Neutrophil (primary cell): ENCODE results near the gene SLC6A12.

Source experiments
- H3K27ac ChIP-seq: fragments of 200-600 bp; sonication (generic); 2 replicates; pipeline ENCODE4 v1.5.1; 2016; ENCODE audit warnings: mild to moderate bottlenecking, moderate library complexity
- H3K27me3 ChIP-seq: fragments of 200-600 bp; sonication (generic); 2 replicates; pipeline ENCODE4 v1.6.0; 2016; ENCODE audit warnings: mild to moderate bottlenecking
- H3K36me3 ChIP-seq: fragments of 200-600 bp; sonication (generic); 2 replicates; pipeline ENCODE4 v1.5.1; 2017
- H3K4me1 ChIP-seq, 2 experiments: fragments of 200-600 bp in 1 of 2; sonication (generic) in 1 of 2; 1 replicate in 1 of 2; 2 replicates in 1 of 2; pipeline versions ENCODE4 v1.5.1 to v1.6.1; 2013 to 2016; ENCODE audit warnings: low read depth in 1 of 2, low read length in 1 of 2, mild to moderate bottlenecking in 1 of 2, moderate library complexity in 1 of 2; ENCODE audit not compliant: control insufficient read depth in 1 of 2, insufficient read depth in 1 of 2
- H3K4me3 ChIP-seq, 2 experiments: fragments of 200-600 bp in 1 of 2; sonication (generic) in 1 of 2; 1 replicate in 1 of 2; 2 replicates in 1 of 2; pipeline ENCODE4 v1.5.1; 2013 to 2016; ENCODE audit warnings: low read depth in 1 of 2, low read length in 1 of 2, mild to moderate bottlenecking in 1 of 2, moderate library complexity in 1 of 2
- H3K9me3 ChIP-seq: fragments of 200-600 bp; sonication (generic); 2 replicates; pipeline ENCODE4 v1.5.1; 2016
- CTCF ChIP-seq: fragments of 200-600 bp; sonication (generic); IDR thresholded peaks from 2 replicates; pipeline ENCODE4 v1.5.1; 2016; ENCODE audit warnings: antibody characterized with exemption

SLC6A12 gene

GRCh38 chr12:228846-229200 is 14.9 kb upstream of the SLC6A12 start:
- Histone ChIP-seq H3K4me1 (no peaks in the 10 kb centered on the region), H3K27me3 (peaks cover 6% of the 10 kb centered on the region), H3K9me3 (no peaks in the 10 kb centered on the region), H3K36me3 (no peaks in the 10 kb centered on the region), H3K27ac (no peak overlapping the region), H3K4me3 (no peak overlapping the region)
- no peak for TF ChIP-seq CTCF

- Histone ChIP-seq H3K4me3 (no peak overlapping the region), H3K4me1 (no peaks in the 10 kb centered on the region), H3K27me3 (peaks cover 6% of the 10 kb centered on the region), H3K36me3 (no peaks in the 10 kb centered on the region), H3K27ac (no peak overlapping the region), H3K9me3 (no peaks in the 10 kb centered on the region)
- no peak for TF ChIP-seq CTCF
Measured at GRCh38 chr12:227923-228845, 14.2 kb upstream of the SLC6A12 start.

- H3K9me3 ChIP-seq, result no peaks in the 10 kb centered on the region
Measured at GRCh38 chr12:227286-227915, 13.4 kb upstream of the SLC6A12 start.

GRCh38 chr12:226401-226800 is 12.4 kb upstream of the SLC6A12 start:
- H3K9me3 ChIP-seq, result no peaks in the 10 kb centered on the region
- H3K27ac ChIP-seq, result no peak overlapping the region
- H3K4me3 ChIP-seq, result no peak overlapping the region
- no peaks in the 10 kb centered on the region for H3K36me3 ChIP-seq
- H3K27me3 ChIP-seq, result peaks cover 6% of the 10 kb centered on the region
- no peaks in the 10 kb centered on the region for H3K4me1 ChIP-seq
- no peak for TF ChIP-seq CTCF

More at GRCh38 chr12:227286-227915, 13.4 kb upstream of the SLC6A12 start:
- Histone ChIP-seq H3K27ac (no peak overlapping the region), H3K4me3 (no peak overlapping the region), H3K36me3 (no peaks in the 10 kb centered on the region), H3K4me1 (no peaks in the 10 kb centered on the region), H3K27me3 (peaks cover 6% of the 10 kb centered on the region)
- no peak for TF ChIP-seq CTCF

GRCh38 chr12:225012-225411 is 11.1 kb upstream of the SLC6A12 start:
- H3K9me3 ChIP-seq, result no peaks in the 10 kb centered on the region
- H3K4me1 ChIP-seq, result no peaks in the 10 kb centered on the region
- H3K27ac ChIP-seq, result no peak overlapping the region
- no peaks in the 10 kb centered on the region for H3K36me3 ChIP-seq
- H3K27me3 ChIP-seq, result peaks cover 4% of the 10 kb centered on the region
- no peak overlapping the region for H3K4me3 ChIP-seq
- TF ChIP-seq CTCF, result no peak
